Measurements from ENCODE around the gene PEAR1.

PEAR1 gene

DNA sequence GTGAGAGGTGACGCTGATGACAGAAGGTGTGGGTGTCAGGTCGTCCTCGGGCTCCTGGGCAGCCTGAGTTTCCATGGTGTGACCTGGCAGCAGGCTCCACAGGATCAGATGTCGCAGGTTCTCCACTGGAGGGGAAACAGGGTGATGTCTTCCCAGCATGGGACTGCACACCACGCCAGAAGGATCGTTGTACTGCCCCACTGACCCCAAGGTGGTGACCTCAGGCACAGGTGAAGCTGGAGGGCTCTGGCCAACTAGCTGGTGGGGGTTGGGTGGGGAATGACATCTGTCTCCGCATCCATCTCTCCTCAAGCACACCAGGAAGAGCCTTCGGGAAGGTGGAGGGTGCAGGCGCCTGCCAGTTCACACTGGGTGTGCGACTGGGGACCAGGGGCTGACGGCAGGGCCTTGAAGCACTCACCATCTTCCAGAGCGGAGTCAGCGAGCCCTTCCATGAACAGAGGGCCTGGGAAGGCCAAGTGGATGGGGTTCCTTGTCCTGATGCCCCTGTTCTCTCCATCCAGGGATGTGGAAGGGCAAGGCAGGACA is 46.3 kb downstream of the PEAR1 start:
- DNase-seq (ENCODE audit: low read depth) = no peak

DNA sequence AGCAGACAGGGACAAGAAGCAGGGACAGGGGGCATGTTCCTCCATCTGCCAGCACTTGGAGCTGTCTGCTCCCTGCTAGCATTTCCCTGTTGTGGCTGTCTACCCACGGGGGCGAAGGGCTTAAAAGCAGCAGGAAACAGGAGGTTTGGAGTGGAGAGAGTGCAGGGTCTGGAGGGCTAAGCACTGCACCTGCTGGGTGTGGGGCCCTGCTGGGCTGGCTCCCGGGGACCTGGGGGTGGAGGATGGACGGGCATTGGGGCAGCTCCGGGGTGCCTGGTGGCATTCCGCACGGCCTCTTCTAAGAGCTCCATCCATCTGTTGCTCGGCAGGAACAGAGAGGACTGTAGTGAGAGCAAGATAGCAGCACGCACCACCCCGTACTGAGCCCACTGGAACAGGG is 48.2 kb downstream of the PEAR1 start:
- no peak for DNase-seq (ENCODE audit: low read depth)

DNA sequence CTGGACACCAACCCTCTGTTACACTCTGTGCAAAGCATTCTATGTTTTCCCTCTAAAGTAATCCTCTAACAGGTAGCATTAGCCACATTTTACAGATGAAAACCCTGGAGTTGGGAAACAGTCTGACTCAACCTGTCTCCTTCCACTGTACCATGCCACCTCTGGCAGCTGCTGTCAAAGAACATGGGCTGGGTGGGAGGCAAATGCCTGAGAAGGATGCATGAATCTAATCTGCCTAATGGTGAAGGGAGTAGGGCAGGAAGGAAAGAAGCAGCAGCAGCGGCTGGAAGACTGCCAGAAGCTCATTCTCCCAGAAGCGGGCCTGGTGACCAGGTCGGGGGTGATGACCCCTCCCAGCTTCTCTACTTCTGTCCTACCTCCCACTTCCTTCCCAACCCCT is 48.7 kb downstream of the PEAR1 start:
- no peak for DNase-seq (ENCODE audit: low read depth)

DNA sequence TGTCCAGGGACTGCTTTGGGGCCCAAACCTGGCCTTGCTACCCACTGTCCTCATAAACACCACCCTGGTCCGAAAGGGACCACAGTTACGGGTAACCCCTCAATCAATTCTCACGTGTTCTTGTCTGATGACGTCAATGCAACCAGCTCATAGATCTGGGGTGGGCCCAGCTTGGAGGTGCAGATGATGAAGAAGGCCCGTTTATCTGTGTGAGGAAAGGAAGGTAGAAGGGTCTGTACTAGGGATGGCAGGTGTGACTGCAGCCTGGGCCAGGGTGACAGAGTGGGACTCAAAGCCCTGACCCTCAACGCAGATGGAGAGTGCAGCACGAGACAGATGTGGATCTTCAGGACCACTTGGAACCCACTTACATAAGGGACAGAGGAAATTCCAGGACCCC is 49.1 kb downstream of the PEAR1 start:
- no peak for DNase-seq (ENCODE audit: low read depth)

DNA sequence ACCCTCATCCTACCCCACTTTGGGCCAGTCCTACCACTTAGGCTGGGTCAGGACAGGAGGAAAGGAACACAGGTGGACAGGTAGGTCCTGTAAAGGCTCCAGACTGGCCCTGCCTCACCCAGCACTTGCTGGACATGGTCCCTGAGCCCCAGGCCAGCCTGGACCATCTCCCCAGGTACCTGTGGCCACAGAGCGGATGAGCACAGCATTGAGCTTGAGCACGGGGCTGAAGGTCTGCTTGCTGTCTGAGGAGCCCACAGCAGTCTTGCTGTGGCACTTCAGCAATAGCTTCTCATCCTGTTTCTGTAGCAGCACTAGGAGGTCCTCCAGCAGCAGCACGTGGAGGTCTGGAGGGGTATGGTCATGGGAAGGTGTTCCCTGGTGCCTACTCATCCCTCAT is 50.2 kb downstream of the PEAR1 start:
- no peak for DNase-seq (ENCODE audit: low read depth)

DNA sequence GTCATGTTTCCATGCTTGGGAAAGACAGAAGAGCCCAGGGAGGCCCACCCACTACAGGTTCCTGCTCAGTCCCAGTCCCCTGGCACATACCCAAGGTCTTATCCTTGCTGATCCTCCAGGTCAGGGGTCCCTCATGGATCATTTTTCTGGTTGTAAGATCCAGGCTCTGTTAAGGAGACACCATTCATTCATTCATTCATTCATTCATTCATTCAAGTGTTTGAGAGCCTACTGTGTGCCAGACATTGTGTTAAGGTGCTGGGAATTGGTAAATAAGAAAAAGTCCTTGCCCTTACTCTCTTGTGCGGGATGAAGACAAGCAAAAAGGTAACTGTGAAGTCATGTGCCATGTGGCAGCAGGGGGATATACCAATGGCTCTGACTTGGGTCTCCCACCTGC is 50.8 kb downstream of the PEAR1 start:
- no peak for DNase-seq (ENCODE audit: low read depth)

DNA sequence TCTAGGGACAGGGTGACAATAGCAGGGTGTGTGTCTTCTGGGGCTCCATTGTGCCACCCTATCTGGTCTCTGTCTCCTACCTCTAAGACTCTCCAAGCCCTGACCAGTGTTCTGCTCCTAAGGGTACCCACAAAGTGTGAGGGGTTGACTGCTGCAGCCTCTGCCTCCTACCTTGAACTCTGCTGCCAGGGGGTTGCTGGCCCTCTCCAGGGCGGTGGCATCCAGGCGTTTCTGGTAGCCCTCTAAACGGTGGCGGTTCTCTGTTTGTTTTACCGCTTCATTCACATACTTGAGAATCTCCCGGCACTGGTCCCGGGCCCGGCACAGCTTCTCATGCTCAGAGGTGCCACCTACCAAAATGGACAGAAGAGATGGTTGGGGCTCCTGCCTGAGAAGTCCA is 51.3 kb downstream of the PEAR1 start:
- no peak for DNase-seq (ENCODE audit: low read depth)

DNA sequence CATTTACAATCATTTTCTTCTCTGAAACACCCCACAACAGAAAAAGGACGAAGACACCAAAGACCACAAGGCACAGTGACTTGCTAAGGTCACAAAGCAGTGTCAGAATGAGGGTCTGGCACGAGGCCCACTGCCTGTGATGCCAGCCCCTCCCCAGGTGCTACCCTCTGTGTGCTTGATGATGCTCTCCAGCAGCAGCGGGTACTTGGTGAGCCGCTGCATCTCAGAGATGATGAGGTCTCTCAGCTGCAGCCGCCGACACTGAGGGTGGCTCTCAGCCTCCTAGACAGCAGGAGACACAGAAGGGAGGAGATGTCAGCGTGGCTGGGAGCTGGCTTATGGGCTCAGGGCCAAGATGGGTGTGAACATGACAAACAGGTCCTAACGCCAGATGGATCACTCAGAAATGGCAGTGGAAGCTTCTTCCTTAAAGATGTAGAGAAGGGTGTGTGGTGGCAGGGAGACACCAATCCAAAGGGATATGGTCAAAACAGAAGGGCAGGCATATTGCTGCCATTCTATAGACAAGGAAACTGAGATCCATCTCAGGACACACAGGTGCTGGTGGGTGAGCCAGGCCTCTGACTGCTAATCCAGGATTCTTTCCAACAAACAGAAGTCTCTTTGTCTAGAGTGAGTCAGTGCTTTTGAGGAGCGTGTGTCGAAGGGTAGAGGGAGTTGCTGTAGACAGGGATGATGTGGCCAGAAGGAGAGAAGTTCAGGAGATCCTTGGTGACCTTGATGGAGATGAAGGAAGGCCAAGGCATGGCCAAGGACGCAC is 52.6 kb downstream of the PEAR1 start:
- no peak for DNase-seq (ENCODE audit: low read depth)

DNA sequence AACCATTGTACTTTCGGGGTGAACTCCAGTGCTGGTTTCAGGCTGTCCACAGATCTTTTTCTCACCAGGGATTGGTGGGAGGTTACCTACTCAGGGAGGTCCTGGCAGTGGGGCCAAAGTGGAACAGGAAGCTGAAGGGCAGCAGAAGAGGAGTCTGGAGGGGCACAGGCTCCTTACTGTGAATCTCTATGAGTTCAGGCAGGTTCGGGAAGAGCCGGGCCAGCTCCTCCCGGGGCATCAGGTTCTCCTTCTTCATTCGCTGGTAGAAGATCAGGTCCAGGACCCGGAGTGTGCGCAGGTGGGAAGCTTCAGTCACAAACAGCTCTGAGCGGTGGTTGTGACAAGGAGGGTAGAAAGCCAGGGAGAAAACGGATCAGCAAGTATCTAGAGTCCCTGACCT is 53.6 kb downstream of the PEAR1 start:
- no peak for DNase-seq (ENCODE audit: low read depth)

DNA sequence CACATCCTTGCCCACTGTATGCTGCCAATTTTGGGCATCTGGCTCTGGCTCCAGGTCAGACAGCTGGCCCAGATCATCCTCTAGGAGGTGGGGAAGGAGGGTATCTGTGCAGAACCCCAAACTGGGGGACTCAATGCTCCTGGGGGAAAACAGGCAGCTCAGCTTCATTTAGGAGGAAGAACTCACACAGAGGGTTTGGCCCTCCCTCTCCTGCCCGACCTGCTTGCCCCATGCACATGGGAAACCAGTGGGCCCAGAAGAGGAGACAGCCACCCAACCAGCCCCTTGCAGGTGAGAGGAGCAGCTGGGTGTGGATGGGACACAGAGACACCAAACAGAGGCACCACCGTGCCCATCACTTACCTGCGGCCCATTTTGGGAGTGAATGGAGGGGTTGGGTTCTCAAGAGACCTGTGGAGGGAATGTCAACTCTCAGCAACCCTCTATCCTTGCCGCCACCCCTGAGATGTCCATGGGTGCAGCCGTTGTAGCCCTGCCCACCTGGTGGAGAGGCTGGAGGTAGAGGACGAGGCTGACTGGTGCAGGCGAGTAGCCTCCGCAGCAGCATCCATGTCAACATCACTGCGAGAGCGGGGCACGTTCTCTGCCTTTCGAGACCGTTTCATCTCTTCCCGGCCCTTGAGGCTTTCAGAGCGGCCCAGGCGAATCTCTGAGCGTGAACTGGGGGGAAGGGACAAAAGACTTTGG is 54.5 kb downstream of the PEAR1 start:
- DNase-seq (ENCODE audit: low read depth) = no peak

DNA sequence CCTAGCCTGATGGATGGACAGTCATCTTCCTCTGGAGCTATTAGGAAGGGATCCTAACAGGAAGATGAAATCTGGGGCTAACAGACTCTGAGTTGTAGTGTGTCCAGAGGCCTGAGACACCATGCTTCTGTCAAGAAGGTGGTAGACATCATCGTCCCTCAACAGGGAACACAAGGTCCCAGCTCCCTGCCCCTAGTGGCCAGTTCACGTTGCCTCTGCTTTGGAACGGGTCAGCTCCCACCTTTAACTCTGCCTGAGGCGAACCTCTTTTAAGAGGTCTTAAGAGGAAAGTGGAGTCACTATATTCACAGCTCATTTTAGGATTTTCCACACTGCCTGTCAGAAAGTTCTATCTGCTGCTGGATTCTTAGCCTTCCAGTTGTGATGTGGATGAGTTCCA is 55.2 kb downstream of the PEAR1 start:
- DNase-seq (ENCODE audit: low read depth) = no peak

DNA sequence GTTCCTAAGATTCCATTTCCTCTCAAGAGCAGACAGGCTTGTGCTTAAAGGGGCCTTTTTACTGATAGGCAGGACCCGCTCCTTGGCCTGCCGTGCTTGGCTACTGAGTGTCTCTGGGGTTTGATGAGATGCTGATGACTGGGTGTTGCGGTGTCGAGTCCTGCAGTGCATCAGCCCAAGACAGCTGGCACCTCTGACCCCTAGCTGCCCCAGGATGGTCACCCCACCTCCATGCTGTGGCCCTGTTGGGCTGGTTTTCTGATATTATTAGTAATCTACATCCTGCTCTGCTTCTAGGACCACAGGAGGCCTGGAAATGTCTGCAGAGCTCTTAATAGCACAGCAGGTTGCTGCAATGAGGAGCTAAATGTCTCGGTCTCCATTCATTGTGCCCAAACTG is 55.6 kb downstream of the PEAR1 start:
- no peak for DNase-seq (ENCODE audit: low read depth)

DNA sequence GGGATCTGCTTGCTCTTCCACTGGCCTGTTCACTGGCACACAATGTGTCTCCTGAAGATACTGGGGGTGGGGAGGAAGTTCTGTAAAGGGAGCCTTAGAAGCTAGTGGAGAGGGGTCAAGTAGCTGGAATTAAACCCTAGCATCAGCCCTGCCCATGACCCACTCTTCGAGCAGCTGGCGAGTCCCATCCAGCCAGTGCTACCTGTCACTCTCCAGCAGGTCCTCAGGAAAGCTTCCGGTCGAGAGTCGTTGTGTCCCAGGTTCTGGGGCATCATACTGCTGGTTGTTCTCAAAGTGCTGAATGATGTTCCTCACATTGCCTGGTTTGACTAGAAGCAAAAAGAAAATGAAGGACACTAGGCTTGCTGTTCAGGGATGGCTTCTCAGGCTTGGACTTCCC is 57.9 kb downstream of the PEAR1 start:
- DNase-seq (ENCODE audit: low read depth) = no peak

DNA sequence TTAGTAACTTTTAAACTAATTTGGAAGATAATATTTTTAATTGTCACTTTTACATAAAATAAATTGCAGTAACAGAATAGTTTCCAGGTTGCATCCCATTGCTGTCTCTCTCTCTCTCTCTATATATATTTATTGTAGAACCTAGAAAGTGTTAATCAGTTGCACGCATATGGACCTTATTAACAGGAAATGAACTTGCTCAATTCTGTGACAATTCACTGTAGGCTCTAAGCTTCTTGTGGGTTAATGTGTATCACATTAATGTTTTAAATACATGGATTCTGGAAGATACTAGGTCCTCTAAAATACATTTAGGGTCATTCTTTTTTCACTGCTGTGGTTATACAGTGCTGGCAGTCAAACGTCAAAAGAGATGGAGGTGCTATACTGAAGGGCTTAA is 60.1 kb downstream of the PEAR1 start:
- DNase-seq (ENCODE audit: low read depth) = no peak

DNA sequence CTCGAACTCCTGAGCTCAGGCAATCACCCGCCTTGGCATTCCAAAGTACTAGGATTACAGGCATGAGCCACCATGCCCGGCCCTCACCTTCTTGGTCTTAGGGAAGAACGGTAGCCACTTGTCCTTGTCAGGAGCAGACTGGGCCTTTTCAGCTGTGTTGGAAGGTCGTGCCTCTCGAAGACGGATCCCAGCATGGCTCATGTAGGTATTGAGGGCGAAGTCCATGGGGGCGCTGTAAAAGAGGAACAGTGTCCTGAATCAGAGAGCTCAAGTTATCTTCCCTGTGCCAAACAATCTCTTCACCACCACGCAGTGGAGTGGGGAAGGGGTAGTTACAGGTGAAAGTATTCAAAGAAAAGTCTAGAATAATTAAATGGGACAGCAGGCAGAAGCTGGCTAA is 62.8 kb downstream of the PEAR1 start:
- no peak for DNase-seq (ENCODE audit: low read depth)

DNA sequence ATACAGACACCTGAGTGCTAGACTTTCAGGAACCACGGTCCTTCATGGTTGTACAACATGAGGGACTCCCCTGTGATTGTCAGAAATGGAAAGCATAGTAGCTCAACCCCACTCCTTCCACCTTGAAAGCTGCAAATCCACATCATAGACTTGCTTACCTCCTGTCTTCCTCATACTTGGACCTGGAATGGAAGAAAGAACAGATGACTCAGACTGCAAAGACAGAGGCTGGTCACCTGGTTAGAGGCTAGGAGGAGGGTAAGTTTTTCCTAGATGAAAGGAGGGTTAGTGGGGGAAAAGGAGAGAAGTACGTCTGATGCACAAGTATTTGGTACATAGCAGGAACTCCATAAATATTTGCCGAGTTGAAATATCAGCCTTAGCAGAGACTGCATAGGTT is 64.1 kb downstream of the PEAR1 start:
- DNase-seq (ENCODE audit: low read depth) = no peak

DNA sequence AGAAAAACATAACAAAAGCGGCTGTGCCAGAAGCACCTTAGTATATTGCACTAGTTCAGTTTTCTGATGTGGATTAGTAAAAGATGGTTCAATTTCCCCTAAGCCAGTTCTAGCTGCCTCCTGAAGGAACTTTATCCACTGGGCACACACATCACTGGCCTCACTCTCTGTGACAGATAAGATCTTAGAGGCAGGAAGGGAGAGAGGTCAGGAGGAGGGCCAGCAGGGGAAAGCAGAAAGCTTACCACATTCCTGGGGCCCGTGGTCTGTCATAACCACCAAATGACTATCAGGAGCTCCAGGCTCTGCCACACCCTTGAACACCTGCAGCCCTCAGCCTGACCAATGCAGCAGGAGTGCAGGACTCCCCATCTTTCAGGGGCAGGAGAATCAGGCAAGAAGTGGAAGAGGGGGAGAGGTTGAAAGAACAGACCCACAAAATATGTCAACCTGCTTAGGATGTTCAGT is 64.8 kb downstream of the PEAR1 start:
- DNase-seq (ENCODE audit: low read depth) = no peak

DNA sequence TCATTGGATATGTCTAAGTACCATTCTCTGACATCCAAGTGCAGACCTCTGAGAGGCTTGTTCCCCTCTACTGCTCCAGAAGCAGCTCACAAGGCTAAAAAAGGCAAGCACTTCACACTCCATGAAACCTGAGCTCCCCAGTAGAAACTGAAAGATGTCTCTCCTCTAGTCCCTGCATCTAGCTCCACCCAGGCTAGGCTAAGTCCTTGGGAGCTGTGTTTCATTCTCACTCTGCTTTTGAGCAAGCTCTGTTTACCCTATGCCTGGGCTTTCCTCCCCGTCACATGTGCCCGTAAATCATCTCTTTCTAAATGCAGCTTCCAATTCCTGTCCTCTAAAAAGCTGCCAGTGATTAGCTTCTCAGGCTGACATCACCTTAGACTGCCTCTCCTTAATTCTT is 65.9 kb downstream of the PEAR1 start:
- no peak for DNase-seq (ENCODE audit: low read depth)

DNA sequence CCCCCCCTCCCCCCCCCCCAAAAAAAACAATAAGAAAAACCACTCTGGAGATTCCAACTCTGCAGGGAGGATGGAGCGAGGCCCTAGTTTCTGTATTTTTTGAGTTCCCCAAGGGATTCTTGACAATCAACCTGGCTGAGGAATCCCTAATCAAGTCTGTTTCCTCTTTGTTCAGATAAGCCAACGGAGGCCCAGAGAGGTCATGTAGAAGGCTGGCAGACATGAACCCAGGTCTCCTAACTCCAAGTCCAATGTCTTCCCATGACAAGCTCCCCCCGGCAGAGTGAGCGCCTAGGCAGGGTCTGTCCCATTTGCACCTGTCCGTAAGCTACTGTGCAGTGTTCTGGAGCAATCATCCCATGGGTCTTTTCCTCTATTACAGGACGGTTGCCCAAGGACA is 66.4 kb downstream of the PEAR1 start:
- DNase-seq (ENCODE audit: low read depth) = no peak

DNA sequence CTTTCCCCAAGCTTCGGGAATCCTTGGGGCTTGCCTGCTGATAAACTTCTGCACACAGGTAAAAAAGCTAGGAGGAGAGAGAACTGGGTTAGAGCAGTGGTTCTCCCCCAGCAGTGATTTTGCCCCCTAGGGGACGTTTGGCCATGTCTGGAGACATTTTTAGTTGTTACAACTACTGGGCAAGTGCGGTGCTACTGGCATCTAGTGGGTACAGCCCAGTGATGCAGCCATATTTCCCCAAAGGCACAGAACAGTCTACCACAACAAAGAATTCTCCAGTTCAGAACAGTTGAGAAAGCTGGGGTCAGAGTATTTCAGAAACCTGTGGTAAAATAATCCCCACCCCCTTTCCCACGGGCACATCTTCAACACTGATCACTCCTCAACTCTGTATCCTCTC is 68.2 kb downstream of the PEAR1 start:
- DNase-seq (ENCODE audit: low read depth) = no peak

DNA sequence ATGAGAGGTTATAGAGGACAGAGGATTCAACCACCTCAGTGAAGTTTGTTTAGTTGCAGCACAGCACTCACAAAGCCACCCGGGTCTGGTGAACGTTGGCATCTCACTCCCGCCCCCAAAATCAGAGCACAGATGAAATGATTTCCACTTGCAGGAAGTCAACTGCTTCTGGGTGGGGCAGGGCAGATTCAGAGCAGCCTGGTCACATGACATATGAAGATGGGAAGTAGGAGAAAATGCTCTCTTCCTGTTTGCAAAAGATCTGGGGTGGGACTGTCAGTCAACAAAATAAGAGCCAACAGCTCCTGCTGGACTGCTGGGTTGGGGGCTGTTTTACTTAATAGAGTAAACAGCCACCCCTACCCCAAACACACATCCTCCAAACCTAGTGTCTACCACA is 70.1 kb downstream of the PEAR1 start:
- no peak for DNase-seq (ENCODE audit: low read depth)

DNA sequence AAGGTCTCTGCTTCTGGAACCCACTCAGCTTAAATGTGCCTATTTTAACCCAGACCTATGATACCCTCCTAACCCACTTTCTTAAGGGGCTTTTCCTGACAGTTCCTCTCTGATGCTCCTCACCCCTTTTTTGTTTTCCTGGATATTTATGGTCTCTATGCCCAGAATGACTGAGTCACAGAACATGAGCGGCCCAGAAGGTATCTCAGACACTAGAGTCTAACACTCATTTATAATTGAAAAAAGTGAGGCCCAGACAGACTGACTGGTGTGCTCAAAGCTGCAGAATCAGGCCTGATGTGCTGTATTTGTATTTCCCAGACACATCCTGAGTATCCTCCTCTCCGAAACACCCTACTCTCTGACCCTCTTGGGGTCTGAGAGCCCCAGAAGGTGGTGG is 70.9 kb downstream of the PEAR1 start:
- no peak for DNase-seq (ENCODE audit: low read depth)

All from HS-27A (cell line).